IMR-90 (cell line): ENCODE results near the gene ZNHIT1. TPM values are rescaled to one million over a fixed set of nuclear protein-coding genes. Genes with fewer than 3 reads are reported as not detected.

Experiments
- ATAC-seq: fragments of 200-7000 bp; cut with Tn5 transposase; 2 replicates; pipeline ENCODE4 v1.9.1; 2020; ENCODE audit warnings: low read depth, mild to moderate bottlenecking, moderate library complexity
- BruUV-seq: library from RNA; stranded (reverse); fragments of 400-500 nt; replicated peaks from 2 replicates; lab custom pipeline; 2021; lab: Mats Ljungman, UMichigan
- CTCF ChIA-PET: fragments of 300-600 bp; formaldehyde crosslinking; extraction: SDS; loops from one replicate; lab custom pipeline; 2021; ENCODE audit warnings: antibody characterized with exemption; lab: Yijun Ruan, JAX
- POLR2A ChIA-PET: fragments of 300-600 bp; sonication (Branson Sonifier 250); formaldehyde crosslinking; loops from one replicate; lab custom pipeline; 2022; ENCODE audit warnings: antibody characterized with exemption; ENCODE audit not compliant: unreplicated experiment; lab: Charles Lee
- DNase-seq: peaks from one replicate; pipeline ENCODE4 v3.0.0; 2013
- H2AFZ ChIP-seq: replicated peaks from 2 replicates; pipeline ENCODE3; 2013; ENCODE audit warnings: low read length, mild to moderate bottlenecking; ENCODE audit not compliant: poor library complexity
- H2AK5ac ChIP-seq: 2 replicates; pipeline ENCODE4 v1.6.1; 2013; ENCODE audit warnings: low read depth, low read length, inconsistent platforms
- H2AK9ac ChIP-seq: replicated peaks from 2 replicates; pipeline ENCODE3; 2013; ENCODE audit warnings: mild to moderate bottlenecking, low read depth, low read length, moderate library complexity; ENCODE audit not compliant: poor library complexity
- H2BK120ac ChIP-seq: 2 replicates; pipeline ENCODE4 v1.6.1; 2013; ENCODE audit warnings: low read depth, low read length, inconsistent platforms
- H2BK15ac ChIP-seq: 3 replicates; pipeline ENCODE4 v1.6.1; 2013; ENCODE audit warnings: low read depth, low read length, inconsistent platforms
- H2BK20ac ChIP-seq: 2 replicates; pipeline ENCODE4 v1.6.1; 2013; ENCODE audit warnings: low read depth, mild to moderate bottlenecking, inconsistent platforms, low read length, moderate library complexity
- H2BK5ac ChIP-seq: 2 replicates; pipeline ENCODE4 v1.6.1; 2013; ENCODE audit warnings: mild to moderate bottlenecking, low read depth, low read length, inconsistent platforms; ENCODE audit not compliant: poor library complexity, severe bottlenecking
- H3K14ac ChIP-seq: replicated peaks from 2 replicates; pipeline ENCODE4 v1.6.1; 2013; ENCODE audit warnings: low read depth, low read length, inconsistent platforms
- H3K18ac ChIP-seq: 2 replicates; pipeline ENCODE4 v1.6.1; 2013; ENCODE audit warnings: low read depth, low read length, control low read depth
- H3K23ac ChIP-seq: 2 replicates; pipeline ENCODE4 v1.6.1; 2013; ENCODE audit warnings: low read depth, low read length, inconsistent platforms
- H3K27ac ChIP-seq: 2 replicates; pipeline ENCODE4 v1.5.1; 2013; ENCODE audit warnings: mild to moderate bottlenecking, control low read depth, low read length; ENCODE audit not compliant: insufficient read depth
- H3K27me3 ChIP-seq: 2 replicates; pipeline ENCODE4 v1.6.1; 2013; ENCODE audit warnings: low read length; ENCODE audit not compliant: control insufficient read depth, insufficient read depth
- H3K36me3 ChIP-seq: 2 replicates; pipeline ENCODE4 v1.6.1; 2013; ENCODE audit warnings: low read length, mixed read lengths; ENCODE audit not compliant: control insufficient read depth, insufficient read depth
- H3K4ac ChIP-seq: 2 replicates; pipeline ENCODE4 v1.6.1; 2013; ENCODE audit warnings: low read depth, low read length, inconsistent platforms
- H3K4me1 ChIP-seq: 2 replicates; pipeline ENCODE4 v1.6.1; 2013; ENCODE audit warnings: low read length, mixed read lengths; ENCODE audit not compliant: control insufficient read depth, insufficient read depth
- H3K4me2 ChIP-seq: 2 replicates; pipeline ENCODE4 v1.6.1; 2013; ENCODE audit warnings: low read depth, mild to moderate bottlenecking, control low read depth, low read length, moderate library complexity
- H3K4me3 ChIP-seq: 2 replicates; pipeline ENCODE4 v1.5.1; 2013; ENCODE audit warnings: low read depth, mild to moderate bottlenecking, control low read depth, low read length, moderate library complexity; ENCODE audit not compliant: insufficient read depth
- H3K56ac ChIP-seq: 2 replicates; pipeline ENCODE4 v1.6.1; 2013; ENCODE audit warnings: low read length, inconsistent platforms; ENCODE audit not compliant: insufficient read depth; ENCODE audit errors: extremely low read depth
- H3K79me1 ChIP-seq, 2 experiments: 2 replicates each; pipeline ENCODE4 v1.6.1; 2013; ENCODE audit warnings: low read length in 2 of 2, inconsistent platforms in 1 of 2, low read depth in 1 of 2
- H3K9ac ChIP-seq: 2 replicates; pipeline ENCODE4 v1.6.1; 2013; ENCODE audit warnings: low read depth, low read length, control low read depth
- H3K9me1 ChIP-seq: 2 replicates; pipeline ENCODE4 v1.6.1; 2013; ENCODE audit warnings: low read length, inconsistent platforms; ENCODE audit not compliant: insufficient read depth
- H3K9me3 ChIP-seq: 2 replicates; pipeline ENCODE4 v1.6.1; 2013; ENCODE audit warnings: low read length; ENCODE audit not compliant: control insufficient read depth, insufficient read depth
- H4K20me1 ChIP-seq: 2 replicates; pipeline ENCODE4 v1.6.1; 2013; ENCODE audit warnings: low read length, inconsistent platforms; ENCODE audit not compliant: insufficient read depth
- H4K5ac ChIP-seq: 2 replicates; pipeline ENCODE4 v1.6.1; 2013; ENCODE audit warnings: mild to moderate bottlenecking, low read depth, low read length, control low read depth
- H4K8ac ChIP-seq, 2 experiments: 2 replicates each; pipeline ENCODE4 v1.6.1; 2013; ENCODE audit warnings: low read depth in 2 of 2, low read length in 2 of 2, control low read depth in 1 of 2, inconsistent platforms in 1 of 2
- H4K91ac ChIP-seq: 2 replicates; pipeline ENCODE4 v1.6.1; 2013; ENCODE audit warnings: low read depth, low read length, inconsistent platforms; ENCODE audit not compliant: insufficient read depth
- BHLHE40 ChIP-seq: fragments of 150-350 bp; IDR thresholded peaks from 2 replicates; pipeline ENCODE4 v1.6.1; 2016; ENCODE audit warnings: mild to moderate bottlenecking, low read depth, low read length
- CHD1 ChIP-seq: IDR thresholded peaks from 2 replicates; pipeline ENCODE4 v1.6.1; 2012; ENCODE audit warnings: low read depth, low read length, improper control_type of control experiment
- FOS ChIP-seq: fragments of 150-350 bp; IDR thresholded peaks from 2 replicates; pipeline ENCODE4 v1.6.1; 2016; ENCODE audit warnings: low read depth, low read length
- MAZ ChIP-seq: IDR thresholded peaks from 2 replicates; pipeline ENCODE4 v1.6.1; 2012; ENCODE audit warnings: low read depth, mild to moderate bottlenecking, low read length, improper control_type of control experiment, moderate library complexity, borderline replicate concordance
- NFE2L2 ChIP-seq: fragments of 150-350 bp; IDR thresholded peaks from 2 replicates; pipeline ENCODE4 v1.6.1; 2016; ENCODE audit warnings: low read depth, mild to moderate bottlenecking, low read length
- POLR2A ChIP-seq: IDR thresholded peaks from 2 replicates; pipeline ENCODE4 v1.6.1; 2012; ENCODE audit warnings: mild to moderate bottlenecking, low read depth, low read length
- RAD21 ChIP-seq: IDR thresholded peaks from 2 replicates; pipeline ENCODE4 v1.6.1; 2012; ENCODE audit warnings: low read length, improper control_type of control experiment
- RCOR1 ChIP-seq: IDR thresholded peaks from 2 replicates; pipeline ENCODE4 v1.6.1; 2012; ENCODE audit warnings: mild to moderate bottlenecking, low read length, improper control_type of control experiment; ENCODE audit not compliant: insufficient replicate concordance
- RFX5 ChIP-seq: IDR thresholded peaks from 2 replicates; pipeline ENCODE4 v1.8.0; 2012; ENCODE audit warnings: low read depth, mild to moderate bottlenecking, low read length, moderate library complexity
- SMC3 ChIP-seq: fragments of 150-350 bp; IDR thresholded peaks from 2 replicates; pipeline ENCODE4 v1.6.1; 2016; ENCODE audit warnings: low read depth, mild to moderate bottlenecking, antibody characterized with exemption, low read length, moderate library complexity
- WGBS, 2 experiments: methylation state at CpG; one replicate each; pipeline versions ENCODE4 v1.1.5 to v1.1.7; 2013; ENCODE audit warnings: missing lambda C conversion rate in 2 of 2; ENCODE audit not compliant: insufficient read length in 1 of 2; ENCODE audit errors: extremely low coverage in 2 of 2; 5-methylcytosine and 5-hydroxymethylcytosine counted together
- dilution Hi-C: fragments of 300-500 bp; cut with HindIII; formaldehyde crosslinking; loops from one replicate; pipeline ENCODE4 v1.14.3; 2018; ENCODE audit warnings: low sequenced_read_pairs; ENCODE audit not compliant: unreplicated experiment
- in situ Hi-C: fragments of 300-500 bp; cut with MboI; formaldehyde crosslinking; loops from 3 replicates; pipeline ENCODE4 v1.14.3; 2019; ENCODE audit warnings: low sequenced_read_pairs, inconsistent platforms, mixed read lengths
- intact Hi-C: fragments of 100-400 bp; cut with micrococcal nuclease; formaldehyde crosslinking; loops from 2 replicates; pipeline ENCODE4 v1.10.0; 2022
- polyA plus RNA-seq, 3 experiments: library from polyadenylated mRNA; depleted of rRNA; stranded (reverse); fragments of >200 nt; gene quantifications; 2 replicates each; pipeline ENCODE4 v1.2.3, GENCODE V29; 2012; ENCODE audit warnings: low replicate concordance in 1 of 3
- total RNA-seq: library from RNA; depleted of rRNA; stranded (reverse); fragments of >200 nt; gene quantifications from 2 replicates; pipeline ENCODE4 v1.2.3, GENCODE V29; 2012
- TF ChIP-seq, protein P1 (sequence below): fragments of 150-350 bp; IDR thresholded peaks from 2 replicates; pipeline ENCODE4 v1.6.1; 2016; ENCODE audit warnings: low read depth, mild to moderate bottlenecking, low read length, moderate library complexity, borderline replicate concordance
- TF ChIP-seq, protein P2 (sequence below): fragments of 150-350 bp; IDR thresholded peaks from 2 replicates; pipeline ENCODE4 v1.6.1; 2017; ENCODE audit warnings: mild to moderate bottlenecking, antibody characterized with exemption, low read length, low read depth
- TF ChIP-seq, protein P3 (sequence below): conservative IDR thresholded peaks from 2 replicates; pipeline ENCODE4 v1.5.1; 2012; ENCODE audit warnings: mild to moderate bottlenecking, low read depth, low read length, improper control_type of control experiment

The ZNHIT1 gene
- total and polyA plus RNA-seq, 2 of the 4 experiments (the other 2 are of a cell fraction), result 31.7 to 47.1 TPM

DNA sequence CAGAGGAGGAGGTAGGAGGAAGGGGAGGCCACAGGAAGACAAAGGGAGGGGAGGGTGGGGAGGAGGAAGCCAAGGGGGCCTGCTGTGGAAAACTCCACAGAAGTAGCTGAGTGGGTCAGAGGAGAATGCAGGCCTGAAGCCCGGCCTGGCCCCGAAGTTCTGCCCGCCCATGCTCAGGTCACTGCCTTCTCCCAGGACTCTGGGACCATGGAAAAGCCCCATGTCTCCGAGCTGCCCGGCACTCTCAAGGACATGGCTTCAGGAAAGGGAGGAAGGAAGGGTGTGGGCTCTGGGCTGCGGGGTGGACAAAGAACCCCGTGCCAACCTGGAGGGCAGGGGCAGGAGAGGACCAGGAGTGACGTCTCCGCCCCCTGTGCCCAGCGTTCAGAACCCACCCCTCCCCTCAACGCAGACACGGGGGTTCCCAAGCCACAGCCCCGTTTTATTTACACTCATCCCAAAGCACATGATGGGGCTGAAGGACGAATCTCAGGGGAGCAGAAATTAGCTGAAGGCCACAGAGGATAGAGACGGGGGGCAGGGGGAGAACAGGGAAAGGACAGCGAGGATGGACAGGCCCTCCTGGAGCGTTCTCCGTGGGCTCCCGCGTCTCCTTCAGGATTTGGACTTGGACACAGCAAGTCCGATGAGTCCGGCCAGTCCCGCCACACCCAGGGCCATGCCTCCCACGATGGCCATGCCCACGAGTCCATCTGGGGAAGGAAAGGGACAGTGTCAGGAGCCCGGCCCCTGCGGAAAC, 21.4 kb downstream of the ZNHIT1 start:
- Histone ChIP-seq H3K4ac (no peak overlapping the region), H3K4me2 (no peak overlapping the region), H2AK9ac (no peak overlapping the region), H3K56ac (no peak overlapping the region), H2BK15ac (no peak overlapping the region), H4K20me1 (peaks cover 16% of the 10 kb centered on the region), H2AFZ (no peak overlapping the region), H3K9me3 (no peaks in the 10 kb centered on the region), H2BK120ac (no peak overlapping the region), H4K91ac (no peak overlapping the region), H3K4me1 (peaks cover 10% of the 10 kb centered on the region), H3K18ac (no peak overlapping the region), H4K8ac (no peak overlapping the region), H4K5ac (no peak overlapping the region), H3K9me1 (no peaks in the 10 kb centered on the region; the same call in 1 of the 2 replicates), H3K27me3 (no peaks in the 10 kb centered on the region), H2AK5ac (no peak overlapping the region), H3K9ac (no peak overlapping the region), H3K23ac (no peak overlapping the region), H3K36me3 (peaks cover 36% of the 10 kb centered on the region), H2BK20ac (no peak overlapping the region), H2BK5ac (no peak overlapping the region), H3K27ac (no peak overlapping the region), H3K4me3 (no peak overlapping the region), H3K79me1 (peaks cover 12 to 45% of the 10 kb centered on the region in 2 experiments), H3K14ac (no peak overlapping the region)
- CTCF ChIA-PET, result no interaction called here
- intact Hi-C loops (no loop called here), dilution Hi-C loops (no loop called here), in situ Hi-C loops (no loop called here)
- TF ChIP-seq, protein P1, sequence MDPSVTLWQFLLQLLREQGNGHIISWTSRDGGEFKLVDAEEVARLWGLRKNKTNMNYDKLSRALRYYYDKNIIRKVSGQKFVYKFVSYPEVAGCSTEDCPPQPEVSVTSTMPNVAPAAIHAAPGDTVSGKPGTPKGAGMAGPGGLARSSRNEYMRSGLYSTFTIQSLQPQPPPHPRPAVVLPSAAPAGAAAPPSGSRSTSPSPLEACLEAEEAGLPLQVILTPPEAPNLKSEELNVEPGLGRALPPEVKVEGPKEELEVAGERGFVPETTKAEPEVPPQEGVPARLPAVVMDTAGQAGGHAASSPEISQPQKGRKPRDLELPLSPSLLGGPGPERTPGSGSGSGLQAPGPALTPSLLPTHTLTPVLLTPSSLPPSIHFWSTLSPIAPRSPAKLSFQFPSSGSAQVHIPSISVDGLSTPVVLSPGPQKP, result no peak
- TF ChIP-seq NFE2L2, result no peak
- TF ChIP-seq POLR2A, result no peak
- TF ChIP-seq RCOR1, result no peak
- TF ChIP-seq BHLHE40, result no peak
- TF ChIP-seq, protein P2, sequence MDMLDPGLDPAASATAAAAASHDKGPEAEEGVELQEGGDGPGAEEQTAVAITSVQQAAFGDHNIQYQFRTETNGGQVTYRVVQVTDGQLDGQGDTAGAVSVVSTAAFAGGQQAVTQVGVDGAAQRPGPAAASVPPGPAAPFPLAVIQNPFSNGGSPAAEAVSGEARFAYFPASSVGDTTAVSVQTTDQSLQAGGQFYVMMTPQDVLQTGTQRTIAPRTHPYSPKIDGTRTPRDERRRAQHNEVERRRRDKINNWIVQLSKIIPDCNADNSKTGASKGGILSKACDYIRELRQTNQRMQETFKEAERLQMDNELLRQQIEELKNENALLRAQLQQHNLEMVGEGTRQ, result no peak
- no peak for TF ChIP-seq CHD1
- TF ChIP-seq FOS, result no peak
- no peak for TF ChIP-seq SMC3
- no peak for TF ChIP-seq RFX5
- no peak for TF ChIP-seq MAZ
- TF ChIP-seq, protein P3, sequence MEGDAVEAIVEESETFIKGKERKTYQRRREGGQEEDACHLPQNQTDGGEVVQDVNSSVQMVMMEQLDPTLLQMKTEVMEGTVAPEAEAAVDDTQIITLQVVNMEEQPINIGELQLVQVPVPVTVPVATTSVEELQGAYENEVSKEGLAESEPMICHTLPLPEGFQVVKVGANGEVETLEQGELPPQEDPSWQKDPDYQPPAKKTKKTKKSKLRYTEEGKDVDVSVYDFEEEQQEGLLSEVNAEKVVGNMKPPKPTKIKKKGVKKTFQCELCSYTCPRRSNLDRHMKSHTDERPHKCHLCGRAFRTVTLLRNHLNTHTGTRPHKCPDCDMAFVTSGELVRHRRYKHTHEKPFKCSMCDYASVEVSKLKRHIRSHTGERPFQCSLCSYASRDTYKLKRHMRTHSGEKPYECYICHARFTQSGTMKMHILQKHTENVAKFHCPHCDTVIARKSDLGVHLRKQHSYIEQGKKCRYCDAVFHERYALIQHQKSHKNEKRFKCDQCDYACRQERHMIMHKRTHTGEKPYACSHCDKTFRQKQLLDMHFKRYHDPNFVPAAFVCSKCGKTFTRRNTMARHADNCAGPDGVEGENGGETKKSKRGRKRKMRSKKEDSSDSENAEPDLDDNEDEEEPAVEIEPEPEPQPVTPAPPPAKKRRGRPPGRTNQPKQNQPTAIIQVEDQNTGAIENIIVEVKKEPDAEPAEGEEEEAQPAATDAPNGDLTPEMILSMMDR, result no peak
- TF ChIP-seq RAD21, result no peak
- ATAC-seq, result no peak
- 95% methylated on average over 8 of the region's 27 CpGs; no CpG with 5 or more reads in 1 of the 2 experiments for WGBS, 2 experiments
- no peak for DNase-seq
- no TSS peak for BruUV-seq
- POLR2A ChIA-PET, result no interaction called here
